IPS DF 6.9 (cell line): ENCODE measurements around the gene TSSC4.
A peak's percentile ranks its signal among the peaks of the same experiment; 100 is the strongest.

Experiments
- DNase-seq: peaks from one replicate; pipeline ENCODE4 v3.0.0-alpha.2; 2013; ENCODE audit warnings: low read depth, low spot score
- H3K27ac ChIP-seq: one replicate; pipeline ENCODE4 v1.5.1; 2013; ENCODE audit warnings: low read length, control low read depth
- H3K27me3 ChIP-seq: 2 replicates; pipeline ENCODE4 v1.6.1; 2013; ENCODE audit warnings: mild to moderate bottlenecking, low read length; ENCODE audit not compliant: control insufficient read depth, insufficient read depth
- H3K36me3 ChIP-seq: 2 replicates; pipeline ENCODE4 v1.6.1; 2013; ENCODE audit warnings: low read length; ENCODE audit not compliant: control insufficient read depth, insufficient read depth
- H3K4me1 ChIP-seq: 2 replicates; pipeline ENCODE4 v1.6.1; 2013; ENCODE audit warnings: low read length; ENCODE audit not compliant: control insufficient read depth, insufficient read depth
- H3K4me3 ChIP-seq: 2 replicates; pipeline ENCODE4 v1.5.1; 2013; ENCODE audit warnings: mild to moderate bottlenecking, low read length
- H3K9me3 ChIP-seq: 2 replicates; pipeline ENCODE4 v1.6.1; 2013; ENCODE audit warnings: low read length, inconsistent platforms; ENCODE audit not compliant: control insufficient read depth, insufficient read depth
- WGBS: extraction: QIAGEN DNeasy Blood & Tissue Kit; methylation state at CpG from one replicate; pipeline ENCODE4 v1.1.7; 2013; ENCODE audit warnings: mixed read lengths, missing lambda C conversion rate; ENCODE audit not compliant: insufficient read length, insufficient coverage; 5-methylcytosine and 5-hydroxymethylcytosine counted together

The TSSC4 gene

GRCh38 chr11:2412323-2412722 lies 11.8 kb downstream of the TSSC4 start:
- H3K36me3 ChIP-seq = no peaks in the 10 kb centered on the region
- WGBS = no CpG with 5 or more reads among the region's 6 CpGs
- no peaks in the 10 kb centered on the region for H3K27me3 ChIP-seq
- no peak overlapping the region for H3K4me3 ChIP-seq
- no peaks in the 10 kb centered on the region for H3K9me3 ChIP-seq
- H3K4me1 ChIP-seq = no peaks in the 10 kb centered on the region
- DNase-seq = no peak
- no peak overlapping the region for H3K27ac ChIP-seq

- no peaks in the 10 kb centered on the region for H3K27me3 ChIP-seq
- DNase-seq = no peak
Measured at GRCh38 chr11:2413742-2414579, 13.4 kb downstream of the TSSC4 start.

DNA sequence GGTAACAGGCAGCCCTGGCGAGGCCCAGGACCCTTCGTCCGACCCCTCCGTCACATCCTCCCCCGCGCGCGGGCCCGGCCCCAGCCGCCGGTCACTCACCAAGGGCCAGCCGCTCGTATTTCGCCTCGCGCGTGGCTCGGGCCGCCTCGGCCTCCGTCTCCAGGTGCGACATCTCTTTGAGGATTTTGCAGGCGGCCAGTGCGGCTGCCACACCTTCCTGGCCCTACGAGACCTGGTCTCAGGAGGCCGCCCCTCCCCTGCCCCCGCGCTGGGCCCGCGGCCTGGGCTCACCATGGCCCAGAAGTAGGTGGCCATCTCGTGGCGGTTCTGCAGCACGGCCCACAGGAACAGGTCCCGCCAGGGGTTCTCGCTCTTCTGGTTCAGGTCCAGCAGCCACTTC lies 14.1 kb downstream of the TSSC4 start:
- DNase-seq = no peak
- no peak overlapping the region for H3K27ac ChIP-seq
- H3K9me3 ChIP-seq = no peaks in the 10 kb centered on the region
- H3K4me3 ChIP-seq = no peak overlapping the region
- no CpG with 5 or more reads among the region's 35 CpGs for WGBS
- no peaks in the 10 kb centered on the region for H3K27me3 ChIP-seq
- no peaks in the 10 kb centered on the region for H3K4me1 ChIP-seq
- H3K36me3 ChIP-seq = no peaks in the 10 kb centered on the region

More at GRCh38 chr11:2413742-2414579, 13.4 kb downstream of the TSSC4 start:
- H3K36me3 ChIP-seq = no peaks in the 10 kb centered on the region
- no peak overlapping the region for H3K27ac ChIP-seq
- H3K4me3 ChIP-seq = no peak overlapping the region
- H3K4me1 ChIP-seq = no peaks in the 10 kb centered on the region
- no CpG with 5 or more reads among the region's 43 CpGs for WGBS
- H3K9me3 ChIP-seq = no peaks in the 10 kb centered on the region

GRCh38 chr11:2415171-2415570 lies 14.6 kb downstream of the TSSC4 start:
- Histone ChIP-seq H3K36me3 (no peaks in the 10 kb centered on the region), H3K27me3 (no peaks in the 10 kb centered on the region), H3K9me3 (no peaks in the 10 kb centered on the region), H3K27ac (no peak overlapping the region), H3K4me3 (no peak overlapping the region), H3K4me1 (no peaks in the 10 kb centered on the region)
- no CpG with 5 or more reads among the region's 28 CpGs for WGBS
- no peak for DNase-seq

DNA sequence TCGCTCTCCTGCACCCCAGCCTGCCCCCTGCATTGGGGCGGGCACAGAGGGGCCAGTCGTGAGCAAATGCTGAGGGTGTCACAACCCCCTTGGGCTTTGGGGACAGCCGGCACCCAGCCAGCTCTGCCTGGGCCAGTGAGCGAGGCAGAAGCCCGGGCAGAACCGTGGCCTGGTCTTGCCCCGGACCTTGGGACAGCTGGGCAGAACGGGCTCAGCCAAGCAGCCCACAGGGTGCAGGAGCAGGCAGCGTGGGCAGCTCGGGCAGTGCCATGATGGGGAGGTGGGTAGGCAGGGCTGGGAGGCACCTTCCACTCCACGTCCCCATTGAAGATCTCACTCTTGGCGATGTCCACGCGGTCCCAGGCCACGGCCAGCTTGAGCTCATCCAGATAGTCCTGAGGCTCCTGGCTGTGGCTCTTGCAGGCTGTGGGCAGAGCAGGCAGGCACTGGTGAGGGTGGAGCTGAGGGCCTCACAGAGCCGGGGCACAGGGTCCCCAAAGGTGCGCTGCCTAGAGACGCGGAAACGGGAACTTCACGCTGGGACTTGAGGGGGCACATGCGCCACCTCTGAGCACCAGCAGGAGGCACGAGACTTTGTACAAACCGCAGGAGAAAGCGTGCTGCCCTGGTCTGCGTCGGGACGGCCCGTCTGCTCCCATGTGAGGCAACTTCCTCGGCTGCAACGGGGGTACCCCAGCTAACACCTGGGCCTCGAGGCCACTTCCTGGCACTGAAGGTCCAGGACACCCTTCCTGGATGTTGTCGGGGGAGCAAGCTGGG lies 15.2 kb downstream of the TSSC4 start:
- 0 out of 2 replicates have a peak, but pooled peaks cover under 1% of the 10 kb centered on the region for H3K4me1 ChIP-seq
- H3K4me3 ChIP-seq = no peak overlapping the region
- H3K27ac ChIP-seq = no peak overlapping the region
- H3K9me3 ChIP-seq = no peaks in the 10 kb centered on the region
- no peak for DNase-seq
- no peaks in the 10 kb centered on the region for H3K36me3 ChIP-seq
- no peaks in the 10 kb centered on the region for H3K27me3 ChIP-seq
- WGBS = no CpG with 5 or more reads among the region's 34 CpGs

GRCh38 chr11:2416765-2417164 lies 16.2 kb downstream of the TSSC4 start:
- Histone ChIP-seq H3K27ac (no peak overlapping the region), H3K9me3 (no peaks in the 10 kb centered on the region), H3K4me1 (0 out of 2 replicates have a peak, but pooled peaks cover 1% of the 10 kb centered on the region), H3K36me3 (no peaks in the 10 kb centered on the region), H3K4me3 (no peak overlapping the region), H3K27me3 (no peaks in the 10 kb centered on the region)
- no CpG with 5 or more reads among the region's 18 CpGs for WGBS
- DNase-seq = no peak

- WGBS = no CpG with 5 or more reads among the region's 30 CpGs
- Histone ChIP-seq H3K27me3 (no peaks in the 10 kb centered on the region), H3K36me3 (no peaks in the 10 kb centered on the region), H3K9me3 (no peaks in the 10 kb centered on the region), H3K27ac (no peak overlapping the region), H3K4me3 (no peak overlapping the region), H3K4me1 (0 out of 2 replicates have a peak, but pooled peaks cover 1% of the 10 kb centered on the region)
- no peak for DNase-seq
Measured at GRCh38 chr11:2417856-2418692, 17.5 kb downstream of the TSSC4 start.

DNA sequence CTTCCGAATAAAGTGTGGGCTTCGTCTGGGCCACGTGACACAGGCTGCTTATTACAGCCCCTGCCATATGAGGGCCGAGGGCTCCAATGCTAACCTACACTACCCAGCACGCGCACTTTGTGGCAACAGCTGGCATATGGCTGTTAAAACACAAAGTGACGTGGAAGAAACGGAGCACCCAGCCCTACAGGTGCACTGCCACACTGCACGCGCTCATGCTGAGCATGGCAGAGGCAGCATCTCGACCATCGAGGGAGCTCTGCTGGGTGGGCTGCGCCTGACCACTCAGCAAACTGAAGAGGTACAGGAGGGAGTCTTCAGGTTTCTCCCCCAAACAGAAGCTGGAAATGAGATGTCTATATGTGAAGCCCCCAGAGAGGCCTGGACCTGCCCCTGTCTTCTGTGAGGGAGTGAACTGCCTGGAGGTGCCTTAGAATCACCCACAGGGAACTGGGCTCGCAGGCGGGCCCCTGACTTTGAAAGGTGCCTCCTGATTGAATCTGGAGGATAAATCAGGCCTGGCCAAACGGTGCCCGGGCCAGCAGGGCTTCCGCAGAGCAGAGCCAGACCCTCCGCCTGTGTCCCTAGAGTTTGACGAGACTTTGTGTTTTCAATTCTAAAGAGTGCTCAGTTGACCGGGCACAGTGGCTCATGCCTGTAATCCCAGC lies 18.3 kb downstream of the TSSC4 start:
- Histone ChIP-seq H3K4me1 (0 out of 2 replicates have a peak, but pooled peaks cover 1% of the 10 kb centered on the region), H3K4me3 (no peak overlapping the region), H3K36me3 (no peaks in the 10 kb centered on the region), H3K9me3 (no peaks in the 10 kb centered on the region), H3K27ac (no peak overlapping the region), H3K27me3 (no peaks in the 10 kb centered on the region)
- WGBS = no CpG with 5 or more reads among the region's 21 CpGs
- DNase-seq = no peak

GRCh38 chr11:2419638-2420501 lies 19.3 kb downstream of the TSSC4 start:
- Histone ChIP-seq H3K4me1 (0 out of 2 replicates have a peak, but pooled peaks cover 1% of the 10 kb centered on the region), H3K4me3 (no peak overlapping the region), H3K9me3 (no peaks in the 10 kb centered on the region), H3K36me3 (no peaks in the 10 kb centered on the region), H3K27me3 (no peaks in the 10 kb centered on the region), H3K27ac (no peak overlapping the region)
- WGBS = no CpG with 5 or more reads among the region's 36 CpGs
- DNase-seq = peak; percentile 60
